Subcutaneous adipose tissue (tissue), 4 donors: ENCODE results near the gene PRSS57. TPM values are rescaled to one million over a fixed set of nuclear protein-coding genes. Genes with fewer than 3 reads are reported as not detected.

ENCODE experiments used
- total RNA-seq, 4 donors: library from RNA; depleted of rRNA; stranded (reverse); fragments of >200 nt; gene quantifications; one replicate each; pipeline ENCODE4 v1.1.0, GENCODE V29; 2016
- TF ChIP-seq, protein P1 (sequence below): fragments of 450-650 bp; IDR thresholded peaks from one replicate; pipeline ENCODE4 v1.5.1; 2016; ENCODE audit warnings: low read depth, mild to moderate bottlenecking, control low read depth, antibody characterized with exemption, moderate library complexity

Gene PRSS57
- total RNA-seq, 4 donors from 2014 or later: not detected

- TF ChIP-seq, protein P1, sequence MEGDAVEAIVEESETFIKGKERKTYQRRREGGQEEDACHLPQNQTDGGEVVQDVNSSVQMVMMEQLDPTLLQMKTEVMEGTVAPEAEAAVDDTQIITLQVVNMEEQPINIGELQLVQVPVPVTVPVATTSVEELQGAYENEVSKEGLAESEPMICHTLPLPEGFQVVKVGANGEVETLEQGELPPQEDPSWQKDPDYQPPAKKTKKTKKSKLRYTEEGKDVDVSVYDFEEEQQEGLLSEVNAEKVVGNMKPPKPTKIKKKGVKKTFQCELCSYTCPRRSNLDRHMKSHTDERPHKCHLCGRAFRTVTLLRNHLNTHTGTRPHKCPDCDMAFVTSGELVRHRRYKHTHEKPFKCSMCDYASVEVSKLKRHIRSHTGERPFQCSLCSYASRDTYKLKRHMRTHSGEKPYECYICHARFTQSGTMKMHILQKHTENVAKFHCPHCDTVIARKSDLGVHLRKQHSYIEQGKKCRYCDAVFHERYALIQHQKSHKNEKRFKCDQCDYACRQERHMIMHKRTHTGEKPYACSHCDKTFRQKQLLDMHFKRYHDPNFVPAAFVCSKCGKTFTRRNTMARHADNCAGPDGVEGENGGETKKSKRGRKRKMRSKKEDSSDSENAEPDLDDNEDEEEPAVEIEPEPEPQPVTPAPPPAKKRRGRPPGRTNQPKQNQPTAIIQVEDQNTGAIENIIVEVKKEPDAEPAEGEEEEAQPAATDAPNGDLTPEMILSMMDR: no peak
Measured at GRCh38 chr19:690203-690602, 5.0 kb downstream of the PRSS57 start.

GRCh38 chr19:688992-689391 is 6.3 kb downstream of the PRSS57 start:
- TF ChIP-seq, protein P1: no peak

DNA sequence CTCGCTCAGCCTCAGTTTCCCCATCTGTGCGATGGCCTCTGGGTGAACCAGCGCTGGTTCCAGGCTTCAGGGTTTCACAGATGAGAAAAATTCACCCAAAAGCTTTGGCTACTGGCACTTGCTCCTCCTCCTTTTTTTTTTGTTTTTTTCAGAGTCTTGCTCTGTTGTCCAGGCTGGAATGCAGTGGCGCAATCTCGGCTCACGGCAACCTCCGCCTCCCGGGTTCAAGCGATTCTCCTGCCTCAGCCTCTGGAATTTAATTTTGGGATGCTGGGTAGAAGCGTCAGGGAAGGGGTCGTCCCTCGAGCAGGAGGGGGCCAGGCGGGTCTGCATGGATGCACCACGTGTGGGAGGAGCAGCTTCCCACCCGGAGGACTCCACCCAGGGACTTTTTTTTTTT is 7.0 kb downstream of the PRSS57 start:
- TF ChIP-seq, protein P1: no peak

DNA sequence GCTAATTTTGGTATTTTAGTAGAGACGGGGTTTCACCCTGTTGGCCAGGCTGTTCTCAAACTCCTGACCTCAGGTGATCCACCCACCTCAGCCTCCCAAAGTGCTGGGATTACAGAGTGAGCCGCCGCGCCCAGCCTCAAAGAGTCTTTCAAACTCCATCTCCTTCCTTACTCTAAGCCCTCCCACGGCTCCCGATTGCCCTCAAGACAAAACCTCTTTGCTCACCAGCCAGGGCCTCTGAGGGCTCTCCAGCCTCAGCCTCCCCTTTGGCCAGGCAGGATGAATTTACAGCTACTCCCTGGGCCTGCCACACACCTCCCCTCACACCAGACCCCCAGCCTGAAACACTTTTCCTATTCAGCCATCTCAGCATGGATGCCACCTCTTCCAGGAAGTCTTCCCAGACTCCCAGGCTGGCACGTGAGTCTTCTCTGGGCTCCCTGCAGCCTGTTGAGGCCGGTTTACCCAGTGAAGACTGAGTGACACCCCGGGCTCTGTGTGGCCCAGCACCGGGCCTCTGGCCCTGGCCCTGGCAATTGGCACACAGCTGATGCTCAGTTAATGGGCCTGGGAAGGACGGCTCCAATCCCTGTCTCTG is 7.6 kb downstream of the PRSS57 start:
- TF ChIP-seq, protein P1: no peak

- TF ChIP-seq, protein P1: no peak
Measured at GRCh38 chr19:686589-687297, 8.5 kb downstream of the PRSS57 start.

GRCh38 chr19:685454-685931 is 9.8 kb downstream of the PRSS57 start:
- TF ChIP-seq, protein P1: no peak

GRCh38 chr19:682678-683320 is 12.5 kb downstream of the PRSS57 start:
- TF ChIP-seq, protein P1: no peak
